Eye (tissue), 1 donor: ENCODE measurements around the gene OCLN.
"Not testable (repeated sequence)": the region's sequence is repeated elsewhere in the genome, so short reads cannot be mapped to it uniquely, and the experiment has no call there.

Experiments
- DNase-seq: peaks from one replicate; pipeline ENCODE4 v3.0.0-alpha.2; 2015

Gene OCLN

DNA sequence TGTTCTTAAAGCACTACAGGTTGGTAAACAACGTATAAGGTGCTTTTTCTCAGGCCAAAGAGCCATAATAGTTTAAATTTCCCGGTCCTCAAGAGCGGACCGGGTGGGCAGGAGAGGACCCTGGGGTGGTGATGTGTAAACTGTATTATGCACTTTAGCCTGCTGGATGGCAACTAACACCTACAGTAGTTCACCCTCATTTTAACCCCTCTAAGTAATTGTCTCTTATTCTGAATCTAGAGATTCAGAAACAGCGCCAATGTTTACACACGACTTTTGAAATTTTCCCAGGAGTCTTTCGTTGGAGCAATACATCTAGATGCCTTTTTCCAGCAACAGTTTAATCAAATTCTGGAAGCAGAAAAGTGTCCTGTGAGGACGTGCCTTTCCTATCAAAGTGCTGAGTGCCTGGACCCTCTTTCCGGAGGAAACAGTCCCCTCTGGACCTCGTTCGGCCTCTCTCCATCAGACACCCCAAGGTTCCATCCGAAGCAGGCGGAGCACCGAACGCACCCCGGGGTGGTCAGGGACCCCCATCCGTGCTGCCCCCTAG, 676 bp upstream of the OCLN start:
- DNase-seq, result peak; percentile 39

- DNase-seq, result peak; percentile 78
These were observed 369 bp downstream of the OCLN start for GRCh38 chr5:69492923-69493395.

GRCh38 chr5:69493396-69494133, 975 bp downstream of the OCLN start:
- DNase-seq, result no peak

GRCh38 chr5:69494452-69494851, 1.9 kb downstream of the OCLN start:
- no peak for DNase-seq

DNA sequence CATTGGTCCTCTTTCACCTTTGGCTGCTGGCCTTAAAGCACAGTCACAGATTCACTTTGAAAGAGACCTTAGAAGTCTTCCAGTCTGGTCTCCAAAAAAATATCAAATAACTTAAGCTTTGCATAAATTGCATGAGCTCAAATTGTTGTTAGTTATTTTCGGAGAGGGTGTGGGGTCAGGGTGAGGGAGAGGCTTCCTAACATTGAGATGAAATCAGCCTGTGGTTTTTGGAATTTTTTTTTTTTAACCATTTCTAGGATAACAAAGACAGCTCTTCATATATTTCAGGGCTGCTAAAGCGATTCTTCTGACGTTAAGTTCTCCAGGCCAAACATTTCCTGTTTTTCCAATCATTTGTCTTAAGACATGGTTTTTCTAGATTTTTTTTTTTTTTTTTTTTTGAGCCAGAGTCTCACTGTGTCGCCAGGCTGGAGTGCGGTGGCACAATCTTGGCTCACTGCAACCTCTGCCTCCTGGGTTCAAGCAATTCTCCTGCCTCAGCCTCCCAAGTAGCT, 4.5 kb downstream of the OCLN start:
- DNase-seq, result no peak

DNA sequence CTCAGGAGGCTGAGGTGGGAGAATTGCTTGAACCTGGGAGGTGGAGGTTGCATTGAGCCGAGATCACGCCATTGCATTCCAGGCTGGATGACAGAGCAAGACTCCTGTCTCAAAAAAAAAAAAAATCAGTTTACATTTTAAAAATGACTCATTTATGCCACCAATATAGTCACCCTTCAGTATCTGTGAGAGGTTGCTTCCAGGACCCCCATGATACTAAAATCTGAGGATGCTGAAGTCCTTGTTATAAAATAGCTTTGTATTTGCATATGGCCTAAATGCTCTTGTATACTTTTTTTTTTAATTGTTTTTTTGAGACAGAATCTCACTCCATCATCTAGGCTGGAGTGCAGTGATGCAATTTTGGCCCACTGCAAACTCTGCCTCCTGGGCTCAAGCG, 5.8 kb downstream of the OCLN start:
- no peak for DNase-seq

DNA sequence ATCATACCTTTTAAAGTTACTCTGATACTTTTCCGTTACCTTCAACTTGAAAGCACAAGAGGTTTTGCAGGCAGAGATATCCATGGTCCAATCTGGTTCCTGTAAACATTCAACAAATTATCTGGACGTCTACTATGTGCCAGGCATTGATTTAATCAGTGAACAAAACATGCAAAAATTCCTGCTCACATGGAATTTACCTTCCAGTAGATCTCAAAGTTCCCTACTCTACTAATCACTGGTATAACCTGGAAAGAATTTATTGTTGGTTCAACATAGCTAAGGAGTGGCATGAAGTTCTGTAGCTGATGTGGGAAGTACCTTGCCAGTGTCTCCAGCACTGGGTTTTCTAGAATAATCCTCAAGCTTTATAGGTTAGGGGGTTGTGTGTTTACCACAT, 9.8 kb downstream of the OCLN start:
- DNase-seq, result no peak

GRCh38 chr5:69502767-69503488, 10.3 kb downstream of the OCLN start:
- DNase-seq, result no peak

DNA sequence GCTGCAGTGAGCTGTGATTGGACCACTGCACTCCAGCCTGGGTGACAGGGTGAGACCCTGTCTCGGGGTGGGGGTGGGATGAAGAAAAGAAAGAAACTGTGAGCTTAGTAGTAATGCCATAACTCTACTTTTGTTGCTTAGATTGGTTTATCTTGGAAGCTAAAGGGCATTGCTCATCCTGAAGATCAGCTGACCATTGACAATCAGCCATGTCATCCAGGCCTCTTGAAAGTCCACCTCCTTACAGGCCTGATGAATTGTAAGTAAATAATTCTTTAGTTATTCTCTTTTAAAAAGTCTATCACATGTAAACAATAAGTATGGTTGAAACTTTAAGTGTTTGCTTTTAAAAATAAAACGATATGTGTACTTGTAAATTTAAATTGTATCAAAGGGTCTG, 11.4 kb downstream of the OCLN start:
- DNase-seq, result no peak

DNA sequence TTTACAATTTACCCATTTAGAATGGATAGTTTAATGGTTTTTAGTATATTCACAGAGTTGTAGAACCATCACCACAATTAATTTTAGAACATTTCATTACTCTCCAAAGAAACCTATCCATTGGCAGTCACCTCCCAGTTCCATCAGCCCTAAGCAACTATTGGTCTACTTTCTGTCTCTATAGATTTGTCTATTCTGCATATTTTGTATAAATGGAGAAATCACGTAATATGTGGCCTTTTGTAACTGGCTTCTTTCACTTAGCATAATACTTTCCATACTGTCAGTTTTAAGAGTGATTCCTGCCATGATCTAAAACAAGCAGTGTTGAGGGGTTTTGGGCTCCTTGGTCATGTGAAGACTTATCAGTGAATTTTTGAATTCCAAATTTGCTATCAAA, 12.7 kb downstream of the OCLN start:
- DNase-seq, result no peak

DNA sequence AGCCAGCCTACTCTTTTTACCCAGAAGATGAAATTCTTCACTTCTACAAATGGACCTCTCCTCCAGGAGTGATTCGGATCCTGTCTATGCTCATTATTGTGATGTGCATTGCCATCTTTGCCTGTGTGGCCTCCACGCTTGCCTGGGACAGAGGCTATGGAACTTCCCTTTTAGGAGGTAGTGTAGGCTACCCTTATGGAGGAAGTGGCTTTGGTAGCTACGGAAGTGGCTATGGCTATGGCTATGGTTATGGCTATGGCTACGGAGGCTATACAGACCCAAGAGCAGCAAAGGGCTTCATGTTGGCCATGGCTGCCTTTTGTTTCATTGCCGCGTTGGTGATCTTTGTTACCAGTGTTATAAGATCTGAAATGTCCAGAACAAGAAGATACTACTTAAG, 16.6 kb downstream of the OCLN start:
- no peak for DNase-seq

- DNase-seq, result no peak
These were observed 18.1 kb downstream of the OCLN start for GRCh38 chr5:69510694-69511093.

DNA sequence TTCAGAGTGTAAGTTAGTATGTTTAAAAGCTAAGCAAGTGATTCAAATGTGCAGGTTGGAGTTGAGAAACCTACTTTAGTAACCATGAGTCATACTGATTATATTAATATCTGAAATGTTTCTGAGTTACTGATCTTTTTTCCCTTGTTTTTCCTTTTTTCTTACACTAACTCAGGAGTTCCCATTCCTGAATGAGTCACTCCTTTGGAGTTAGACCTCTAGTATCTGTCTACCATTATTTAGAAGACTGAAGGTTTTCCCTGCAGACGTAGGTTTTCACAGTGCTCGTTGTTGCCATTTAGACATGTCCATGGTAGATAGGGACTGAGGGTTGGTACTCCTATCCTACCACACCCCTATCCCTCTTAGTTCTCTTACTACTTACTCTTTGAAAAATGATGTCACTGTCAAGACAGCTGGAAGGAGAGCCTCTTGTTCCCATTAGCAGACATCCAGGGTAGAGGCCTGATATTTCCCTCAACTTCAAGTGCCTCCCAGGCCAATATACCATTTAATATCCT, 20.2 kb downstream of the OCLN start:
- no peak for DNase-seq

DNA sequence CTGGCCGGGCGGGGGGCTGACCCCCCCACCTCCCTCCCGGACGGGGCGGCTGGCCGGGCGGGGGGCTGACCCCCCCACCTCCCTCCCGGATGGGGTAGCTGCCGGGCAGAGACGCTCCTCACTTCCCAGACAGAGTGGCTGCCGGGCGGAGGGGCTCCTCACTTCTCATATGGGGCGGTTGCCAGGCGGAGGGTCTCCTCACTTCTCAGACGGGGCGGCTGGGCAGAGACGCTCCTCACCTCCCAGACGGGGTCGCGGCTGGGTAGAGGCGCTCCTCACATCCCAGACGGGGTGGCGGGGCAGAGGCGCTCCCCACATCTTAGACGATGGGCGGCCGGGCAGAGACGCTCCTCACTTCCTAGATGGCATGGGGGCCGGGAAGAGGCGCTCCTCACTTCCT, 23.0 kb downstream of the OCLN start:
- not testable (repeated sequence) for DNase-seq

DNA sequence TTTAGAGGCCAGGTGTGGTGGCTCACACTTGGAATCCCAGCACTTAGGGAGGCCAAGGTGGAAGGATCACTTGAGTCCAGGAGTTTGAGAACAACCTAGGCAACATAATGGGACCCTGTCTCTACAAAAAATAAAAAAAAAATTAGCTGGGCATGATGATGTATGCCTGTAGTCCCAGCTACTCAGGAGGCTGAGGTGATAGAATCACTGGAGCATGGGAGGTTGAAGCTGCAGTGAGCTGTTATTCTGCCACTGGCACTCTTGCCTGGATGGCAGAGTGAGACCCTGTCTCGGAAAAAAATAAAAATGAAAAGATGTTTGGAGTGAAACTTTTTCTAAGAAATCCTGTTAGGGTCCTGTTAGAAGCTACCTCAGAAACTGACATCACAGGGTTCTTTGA, 24.2 kb downstream of the OCLN start:
- DNase-seq, result no peak

DNA sequence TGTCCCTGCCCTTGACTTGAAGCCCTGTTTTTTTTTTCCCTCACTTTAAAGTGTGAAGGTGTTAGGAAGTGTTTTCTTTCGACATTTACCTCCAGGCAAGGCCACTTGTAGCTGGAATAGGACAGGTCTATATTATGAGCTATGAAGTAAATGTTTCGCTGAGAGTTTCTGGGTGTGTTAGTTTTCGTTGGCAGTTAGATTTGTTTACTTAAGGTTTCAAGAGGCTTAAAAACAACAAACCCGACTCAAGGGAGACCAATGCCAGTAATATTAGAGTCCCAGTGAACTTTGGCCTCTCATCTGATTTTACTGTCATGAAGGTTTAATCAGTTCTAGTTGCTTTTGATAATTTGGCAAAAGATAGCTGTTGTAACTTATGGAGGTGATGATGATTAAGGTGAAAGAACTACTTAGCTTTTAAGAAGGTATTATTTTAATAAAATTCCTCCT, 25.2 kb downstream of the OCLN start:
- DNase-seq, result peak; percentile 8

GRCh38 chr5:69519285-69519684, 26.7 kb downstream of the OCLN start:
- no peak for DNase-seq

DNA sequence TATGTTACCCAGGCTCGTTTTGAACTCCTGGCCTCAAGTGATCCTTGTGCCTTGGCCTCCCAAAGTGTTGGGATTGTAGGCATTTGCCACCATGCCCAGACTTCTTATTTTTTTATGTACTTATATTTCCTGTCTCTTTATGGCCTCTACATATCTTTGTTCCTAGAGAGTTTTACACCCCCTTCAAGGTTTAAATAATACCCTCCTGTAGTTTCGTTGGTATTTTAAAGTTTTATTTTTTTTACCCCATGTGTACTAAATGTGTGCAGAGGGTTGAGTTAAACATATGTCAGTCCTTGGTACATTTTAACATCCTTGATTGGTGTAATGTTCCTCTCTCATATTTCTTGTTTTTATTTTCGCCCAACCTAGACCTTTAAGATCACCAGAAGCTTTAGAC, 29.4 kb downstream of the OCLN start:
- DNase-seq, result no peak

GRCh38 chr5:69525490-69525889, 32.9 kb downstream of the OCLN start:
- no peak for DNase-seq

DNA sequence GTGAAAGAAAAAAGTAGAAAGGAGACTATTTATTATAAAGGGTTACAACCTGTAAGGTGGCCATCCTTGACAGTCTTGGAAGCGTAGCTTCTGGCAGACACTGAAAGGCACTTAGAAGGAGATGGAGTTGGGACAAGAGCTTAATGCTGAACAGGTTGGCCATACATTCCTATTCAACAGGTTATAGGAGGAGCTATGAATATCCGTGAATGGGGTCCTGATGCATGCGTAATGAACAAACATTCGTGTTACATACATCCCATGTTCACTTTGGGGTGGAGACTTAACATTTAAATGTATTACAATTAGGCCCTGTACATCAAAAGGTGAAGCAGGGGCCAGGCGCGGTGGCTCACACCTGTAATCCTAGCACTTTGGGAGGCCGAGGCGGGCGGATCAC, 34.1 kb downstream of the OCLN start:
- DNase-seq, result no peak

DNA sequence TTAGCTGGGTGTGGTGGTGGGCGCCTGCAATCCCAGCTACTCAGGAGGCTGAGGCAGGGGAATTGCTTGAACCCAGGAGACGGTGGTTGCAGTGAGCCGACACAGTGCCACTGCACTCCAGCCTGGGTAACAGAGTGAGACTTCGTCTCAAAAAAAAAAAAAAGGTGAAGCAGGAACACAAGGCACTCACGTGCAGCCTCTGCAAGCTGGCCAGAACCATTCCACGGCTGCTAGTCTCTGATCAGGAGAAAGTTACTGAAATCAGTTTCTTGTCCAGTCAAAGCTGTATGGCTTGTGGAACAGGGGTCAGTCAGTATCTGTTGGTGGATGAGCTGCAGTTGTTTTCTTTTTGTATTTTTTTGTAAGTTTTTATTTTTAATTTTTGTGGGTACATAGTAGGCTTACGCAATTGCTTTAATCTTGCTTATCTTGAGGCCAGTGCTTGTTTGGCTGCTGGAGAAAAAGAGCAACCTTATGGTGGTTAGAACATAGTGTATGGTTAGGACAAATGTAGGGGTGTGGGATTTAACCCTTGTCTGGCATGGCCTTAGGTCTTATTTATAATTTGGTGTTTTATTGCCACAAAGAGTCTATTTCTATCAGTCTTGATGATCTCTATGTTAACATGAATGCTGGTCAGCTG, 34.7 kb downstream of the OCLN start:
- no peak for DNase-seq

GRCh38 chr5:69528035-69528434, 35.4 kb downstream of the OCLN start:
- DNase-seq, result no peak

DNA sequence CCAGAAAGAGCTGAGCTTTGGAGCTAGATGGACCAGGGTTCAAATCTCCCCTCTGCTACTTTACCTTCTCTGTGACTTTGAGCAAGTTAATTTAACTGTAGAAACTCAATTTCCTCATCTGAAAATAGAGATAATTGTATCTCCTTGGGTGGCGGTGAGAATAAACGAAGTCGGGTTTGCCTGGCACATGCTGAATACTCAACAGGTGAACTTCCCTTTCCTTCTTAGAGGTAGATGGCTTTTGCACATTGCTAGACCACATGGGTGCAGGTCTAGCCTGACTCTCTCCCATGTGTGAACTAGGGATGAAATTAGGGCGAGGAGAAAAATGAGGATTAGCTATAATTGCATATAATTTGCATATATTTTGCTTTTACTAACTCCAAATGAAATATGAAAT, 36.0 kb downstream of the OCLN start:
- DNase-seq, result no peak
